ENCODE results near the gene NCF2. TPM values are rescaled to one million over a fixed set of nuclear protein-coding genes. Genes with fewer than 3 reads are reported as not detected.

Gene NCF2
- total and polyA plus RNA-seq, 8 donors = 4.7 to 139 (median 6.8) TPM

DNA sequence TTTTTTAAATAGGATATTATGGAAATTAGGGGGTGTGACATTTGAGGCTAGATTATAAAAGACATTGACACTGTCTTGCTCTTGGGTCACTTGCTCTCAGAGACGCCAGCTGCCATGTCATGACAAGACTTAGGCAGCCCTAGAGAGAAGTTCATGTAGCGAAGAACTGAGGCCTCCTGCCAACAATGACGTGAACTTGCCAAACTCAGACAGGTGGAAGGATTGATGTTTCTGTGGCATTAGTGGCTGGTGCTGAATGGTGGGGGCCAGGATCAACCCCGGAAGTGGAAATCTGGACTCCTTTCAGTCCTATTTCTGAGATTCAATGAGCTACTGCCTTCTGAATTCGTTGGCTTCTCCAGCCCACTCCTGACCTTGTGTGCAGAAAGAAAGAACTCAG is 14.7 kb downstream of the NCF2 start:
- intact Hi-C loops (cut with DNase I) = no loop called here
- ATAC-seq = no peak
- TF ChIP-seq, protein P1, sequence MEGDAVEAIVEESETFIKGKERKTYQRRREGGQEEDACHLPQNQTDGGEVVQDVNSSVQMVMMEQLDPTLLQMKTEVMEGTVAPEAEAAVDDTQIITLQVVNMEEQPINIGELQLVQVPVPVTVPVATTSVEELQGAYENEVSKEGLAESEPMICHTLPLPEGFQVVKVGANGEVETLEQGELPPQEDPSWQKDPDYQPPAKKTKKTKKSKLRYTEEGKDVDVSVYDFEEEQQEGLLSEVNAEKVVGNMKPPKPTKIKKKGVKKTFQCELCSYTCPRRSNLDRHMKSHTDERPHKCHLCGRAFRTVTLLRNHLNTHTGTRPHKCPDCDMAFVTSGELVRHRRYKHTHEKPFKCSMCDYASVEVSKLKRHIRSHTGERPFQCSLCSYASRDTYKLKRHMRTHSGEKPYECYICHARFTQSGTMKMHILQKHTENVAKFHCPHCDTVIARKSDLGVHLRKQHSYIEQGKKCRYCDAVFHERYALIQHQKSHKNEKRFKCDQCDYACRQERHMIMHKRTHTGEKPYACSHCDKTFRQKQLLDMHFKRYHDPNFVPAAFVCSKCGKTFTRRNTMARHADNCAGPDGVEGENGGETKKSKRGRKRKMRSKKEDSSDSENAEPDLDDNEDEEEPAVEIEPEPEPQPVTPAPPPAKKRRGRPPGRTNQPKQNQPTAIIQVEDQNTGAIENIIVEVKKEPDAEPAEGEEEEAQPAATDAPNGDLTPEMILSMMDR (IDR thresholded peaks at IDR 0.05) = no peak
- peaks cover 0 to 44% of the 10 kb centered on the region in 2 donors for H3K4me1 ChIP-seq
- H3K4me3 ChIP-seq = no peak overlapping the region
- no peak overlapping the region for H3K27ac ChIP-seq
- no peak for DNase-seq
- H3K36me3 ChIP-seq = peaks cover 0 to 70% of the 10 kb centered on the region in 2 donors
- H3K9me3 ChIP-seq = no peaks in the 10 kb centered on the region
- H3K27me3 ChIP-seq = no peaks in the 10 kb centered on the region

DNA sequence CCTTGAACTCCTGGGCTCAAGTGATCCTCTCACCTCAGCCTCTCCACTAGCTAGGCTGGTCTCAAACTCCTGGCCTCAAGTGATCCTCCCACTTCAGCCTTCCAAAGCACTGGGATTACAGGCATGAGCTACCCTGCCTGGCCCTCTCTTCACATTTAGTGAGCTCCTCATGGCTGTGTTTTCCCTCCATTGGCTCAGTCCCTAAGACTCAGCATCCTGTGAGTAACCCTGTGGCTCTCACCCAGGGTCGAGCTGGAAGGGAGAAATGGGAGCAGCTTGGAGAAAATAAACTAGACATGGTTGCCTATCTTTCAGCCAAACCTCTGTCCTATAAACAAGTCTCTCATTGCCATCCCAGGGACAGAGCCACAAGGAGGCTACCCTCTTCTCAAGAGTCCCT is 17.5 kb downstream of the NCF2 start:
- Histone ChIP-seq H3K27ac (no peak overlapping the region), H3K4me1 (peaks cover 0 to 44% of the 10 kb centered on the region in 2 donors), H3K36me3 (peaks cover 0 to 89% of the 10 kb centered on the region in 2 donors), H3K9me3 (no peaks in the 10 kb centered on the region), H3K4me3 (no peak overlapping the region), H3K27me3 (no peaks in the 10 kb centered on the region)
- intact Hi-C loops (cut with DNase I) = no loop called here
- ATAC-seq (no peak), DNase-seq (no peak)
- TF ChIP-seq, protein P1 (IDR thresholded peaks at IDR 0.05) = no peak

- Histone ChIP-seq H3K4me1 (peaks cover 0 to 42% of the 10 kb centered on the region in 2 donors), H3K27ac (no peak overlapping the region), H3K9me3 (no peaks in the 10 kb centered on the region), H3K36me3 (peaks cover 0 to 84% of the 10 kb centered on the region in 2 donors), H3K4me3 (no peak overlapping the region), H3K27me3 (no peaks in the 10 kb centered on the region)
- DNase-seq (no peak), ATAC-seq (no peak)
- intact Hi-C loops (cut with DNase I) = no loop called here
- TF ChIP-seq, protein P1 (IDR thresholded peaks at IDR 0.05) = no peak
Measured at GRCh38 chr1:183571678-183572268, 18.5 kb downstream of the NCF2 start.

DNA sequence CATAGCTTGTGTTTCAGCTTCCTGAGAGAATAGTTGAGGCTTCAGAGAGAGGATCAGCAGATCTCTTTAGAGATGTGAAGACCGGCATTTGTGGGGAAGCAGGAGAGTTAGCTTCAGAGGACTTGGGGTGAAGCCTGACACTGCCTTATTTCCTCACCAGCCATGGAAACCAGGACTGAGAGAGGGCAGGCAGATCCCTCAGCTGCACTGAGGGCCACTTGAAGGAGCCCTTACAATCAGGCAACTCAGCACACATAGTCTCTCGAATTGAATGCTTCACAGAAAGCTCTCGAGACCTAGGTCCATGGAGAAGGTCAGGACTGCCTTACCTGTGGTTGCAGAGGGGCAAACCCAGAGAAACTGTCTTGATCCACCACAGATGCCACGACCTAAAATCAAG is 19.8 kb downstream of the NCF2 start:
- peak overlapping the region in 1 of 2 donors; percentile 80 for H3K27ac ChIP-seq
- H3K27me3 ChIP-seq = no peaks in the 10 kb centered on the region
- H3K4me3 ChIP-seq = no peak overlapping the region
- ATAC-seq (peak; percentile 54), DNase-seq (no peak)
- no peaks in the 10 kb centered on the region for H3K9me3 ChIP-seq
- intact Hi-C loops (cut with DNase I) = no loop called here
- peaks cover 0 to 42% of the 10 kb centered on the region in 2 donors for H3K4me1 ChIP-seq
- H3K36me3 ChIP-seq = peaks cover 0 to 84% of the 10 kb centered on the region in 2 donors
- TF ChIP-seq, protein P1 (IDR thresholded peaks at IDR 0.05) = no peak

- no peak for DNase-seq
- TF ChIP-seq, protein P1 (IDR thresholded peaks at IDR 0.05) = no peak
- peak overlapping the region; percentile 18 to 80 for H3K27ac ChIP-seq
Measured at GRCh38 chr1:183569801-183570200, 20.5 kb downstream of the NCF2 start.

More at GRCh38 chr1:183569801-183570200, 20.5 kb downstream of the NCF2 start:
- Histone ChIP-seq H3K4me1 (peaks cover 0 to 42% of the 10 kb centered on the region in 2 donors), H3K27me3 (no peaks in the 10 kb centered on the region), H3K36me3 (peaks cover 0 to 84% of the 10 kb centered on the region in 2 donors), H3K4me3 (no peak overlapping the region), H3K9me3 (no peaks in the 10 kb centered on the region)
- intact Hi-C loops (cut with DNase I) = no loop called here
- no peak for ATAC-seq

Data from left lung (tissue), 10 donors.